Peyer's patch (tissue), 4 donors: ENCODE results near the gene NCF2. TPM values are rescaled to one million over a fixed set of nuclear protein-coding genes. Genes with fewer than 3 reads are reported as not detected.

Source experiments
- DNase-seq, 3 donors: peaks; one replicate each; pipeline ENCODE4 v3.0.0-alpha.2; 2017 to 2019
- H3K27ac ChIP-seq, 4 donors: fragments of 200-600 bp; sonication (generic); one replicate each; pipeline ENCODE4 v1.5.1; 2016 to 2019
- H3K27me3 ChIP-seq, 2 donors: fragments of 200-600 bp; sonication (generic); one replicate each; pipeline ENCODE4 v1.5.1; 2019
- H3K36me3 ChIP-seq, 3 donors: fragments of 200-600 bp; sonication (generic); one replicate each; pipeline ENCODE4 v1.5.1; 2016 to 2019
- H3K4me1 ChIP-seq, 4 donors: fragments of 200-600 bp; sonication (generic); one replicate each; pipeline ENCODE4 v1.5.1; 2016 to 2019
- H3K4me3 ChIP-seq, 4 donors: fragments of 200-600 bp; sonication (generic); 1 replicate in 3 of 4; 2 replicates in 1 of 4; pipeline ENCODE4 v1.5.1; 2016 to 2019; ENCODE audit warnings: mild to moderate bottlenecking in 1 of 4
- H3K9me3 ChIP-seq, 4 donors: fragments of 200-600 bp; sonication (generic); one replicate each; pipeline ENCODE4 v1.5.1; 2016 to 2019; ENCODE audit warnings: mild to moderate bottlenecking in 1 of 4
- POLR2A ChIP-seq, 2 donors: fragments of 450-650 bp; IDR thresholded peaks; one replicate each; pipeline ENCODE4 v1.5.1; 2017; ENCODE audit warnings: antibody characterized with exemption in 2 of 2, mild to moderate bottlenecking in 2 of 2, moderate library complexity in 2 of 2
- total RNA-seq, 4 donors: library from RNA; depleted of rRNA; stranded (reverse); fragments of >200 nt; gene quantifications; one replicate each; pipeline ENCODE4 v1.1.0, GENCODE V29; 2016
- TF ChIP-seq, protein P1 (sequence below), 6 experiments: fragments of 450-650 bp in 4 of 6; fragments of 200-600 bp in 2 of 6; sonication (generic) in 1 of 6; IDR thresholded peaks; one replicate each; pipeline ENCODE4 v1.5.1; 2017 to 2019; ENCODE audit warnings: antibody characterized with exemption in 6 of 6, mild to moderate bottlenecking in 3 of 6, moderate library complexity in 1 of 6

Gene NCF2
- total RNA-seq, 4 donors from 2014 or later = 1.6 to 13.2 (median 5.6) TPM

DNA sequence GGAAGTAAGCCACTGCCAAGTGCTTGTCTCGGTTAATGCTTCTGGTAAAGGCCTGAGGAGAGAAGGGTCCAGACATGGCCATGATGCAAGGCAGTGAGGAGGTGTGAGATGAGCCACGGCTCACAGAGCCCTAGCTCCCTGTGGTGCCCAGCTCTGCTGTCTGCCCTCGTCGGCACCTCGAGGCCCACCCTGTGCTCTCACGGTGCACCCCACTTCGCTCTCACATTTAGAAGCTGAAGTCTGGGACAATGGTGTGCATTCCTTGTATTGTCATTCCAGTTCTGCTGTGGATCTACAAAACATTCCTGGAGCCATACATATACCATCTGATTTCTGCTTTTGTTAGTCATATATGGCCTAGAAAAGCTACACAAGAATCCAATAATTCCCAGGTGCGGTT lies 3.3 kb downstream of the NCF2 start:
- Histone ChIP-seq H3K27ac (no peak overlapping the region), H3K4me3 (no peak overlapping the region), H3K27me3 (no peaks in the 10 kb centered on the region), H3K9me3 (no peaks in the 10 kb centered on the region), H3K36me3 (no peaks in the 10 kb centered on the region), H3K4me1 (peaks cover 0 to 16% (median 4%) of the 10 kb centered on the region in 4 donors)
- TF ChIP-seq, protein P1, sequence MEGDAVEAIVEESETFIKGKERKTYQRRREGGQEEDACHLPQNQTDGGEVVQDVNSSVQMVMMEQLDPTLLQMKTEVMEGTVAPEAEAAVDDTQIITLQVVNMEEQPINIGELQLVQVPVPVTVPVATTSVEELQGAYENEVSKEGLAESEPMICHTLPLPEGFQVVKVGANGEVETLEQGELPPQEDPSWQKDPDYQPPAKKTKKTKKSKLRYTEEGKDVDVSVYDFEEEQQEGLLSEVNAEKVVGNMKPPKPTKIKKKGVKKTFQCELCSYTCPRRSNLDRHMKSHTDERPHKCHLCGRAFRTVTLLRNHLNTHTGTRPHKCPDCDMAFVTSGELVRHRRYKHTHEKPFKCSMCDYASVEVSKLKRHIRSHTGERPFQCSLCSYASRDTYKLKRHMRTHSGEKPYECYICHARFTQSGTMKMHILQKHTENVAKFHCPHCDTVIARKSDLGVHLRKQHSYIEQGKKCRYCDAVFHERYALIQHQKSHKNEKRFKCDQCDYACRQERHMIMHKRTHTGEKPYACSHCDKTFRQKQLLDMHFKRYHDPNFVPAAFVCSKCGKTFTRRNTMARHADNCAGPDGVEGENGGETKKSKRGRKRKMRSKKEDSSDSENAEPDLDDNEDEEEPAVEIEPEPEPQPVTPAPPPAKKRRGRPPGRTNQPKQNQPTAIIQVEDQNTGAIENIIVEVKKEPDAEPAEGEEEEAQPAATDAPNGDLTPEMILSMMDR (IDR thresholded peaks at IDR 0.05) = no peak
- no peak for TF ChIP-seq POLR2A (IDR thresholded peaks at IDR 0.05)
- DNase-seq = no peak

- no peak overlapping the region for H3K27ac ChIP-seq
- no peak for DNase-seq
- no peak overlapping the region for H3K4me3 ChIP-seq
- no peaks in the 10 kb centered on the region for H3K27me3 ChIP-seq
- H3K36me3 ChIP-seq = no peaks in the 10 kb centered on the region
- TF ChIP-seq, protein P1 (IDR thresholded peaks at IDR 0.05) = no peak
- TF ChIP-seq POLR2A (IDR thresholded peaks at IDR 0.05) = no peak
- peaks cover 0 to 16% (median 4%) of the 10 kb centered on the region in 4 donors for H3K4me1 ChIP-seq
- no peaks in the 10 kb centered on the region for H3K9me3 ChIP-seq
Observed at GRCh38 chr1:183586455-183586854, 3.8 kb downstream of the NCF2 start.

DNA sequence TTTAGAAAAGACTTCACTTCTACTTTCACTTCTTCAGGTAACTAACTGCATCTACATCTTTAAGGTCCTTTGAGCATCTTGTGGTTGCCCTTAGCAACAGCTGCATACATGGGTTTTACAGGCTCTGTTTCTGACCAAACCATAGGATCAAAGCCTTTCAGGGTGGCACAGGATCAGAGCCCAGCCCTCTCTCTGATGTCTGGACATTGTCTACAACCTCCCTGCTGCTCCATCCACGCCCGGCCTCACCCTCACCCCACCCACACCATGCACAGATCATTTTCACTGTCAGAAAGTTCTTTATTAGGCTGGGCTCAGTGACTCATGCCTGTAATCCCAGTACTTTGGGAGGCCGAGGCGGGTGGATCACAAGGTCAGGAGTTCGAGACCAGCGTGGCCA lies 5.2 kb downstream of the NCF2 start:
- Histone ChIP-seq H3K27ac (no peak overlapping the region), H3K27me3 (no peaks in the 10 kb centered on the region), H3K4me3 (no peak overlapping the region), H3K36me3 (no peaks in the 10 kb centered on the region), H3K9me3 (no peaks in the 10 kb centered on the region), H3K4me1 (peaks cover 0 to 14% (median 2%) of the 10 kb centered on the region in 4 donors)
- no peak for TF ChIP-seq POLR2A (IDR thresholded peaks at IDR 0.05)
- TF ChIP-seq, protein P1 (IDR thresholded peaks at IDR 0.05) = no peak
- DNase-seq = no peak

DNA sequence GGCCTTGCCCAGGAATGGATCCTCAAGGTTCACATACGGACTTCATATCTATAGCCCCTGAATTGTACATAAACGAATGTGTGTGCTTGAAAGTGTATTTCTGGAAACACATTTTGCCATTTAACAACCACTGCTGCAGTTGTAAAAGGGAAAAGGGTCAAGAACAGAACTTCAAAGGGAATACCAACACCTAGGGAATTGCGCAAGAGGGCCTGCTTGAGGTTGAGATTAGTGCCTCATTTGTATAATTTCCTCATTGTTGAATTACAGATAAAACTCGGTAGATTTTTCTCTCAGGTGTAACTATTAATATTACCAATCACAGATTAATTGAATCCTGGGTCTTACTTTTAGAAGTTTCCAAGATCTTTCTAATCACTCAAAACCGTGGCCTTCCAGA lies 6.1 kb downstream of the NCF2 start:
- no peak for DNase-seq
- Histone ChIP-seq H3K27me3 (no peaks in the 10 kb centered on the region), H3K27ac (no peak overlapping the region), H3K9me3 (no peaks in the 10 kb centered on the region), H3K36me3 (no peaks in the 10 kb centered on the region), H3K4me1 (peaks cover 0 to 10% (median 2%) of the 10 kb centered on the region in 4 donors), H3K4me3 (no peak overlapping the region)
- TF ChIP-seq, protein P1 (IDR thresholded peaks at IDR 0.05) = no peak
- TF ChIP-seq POLR2A (IDR thresholded peaks at IDR 0.05) = no peak

DNA sequence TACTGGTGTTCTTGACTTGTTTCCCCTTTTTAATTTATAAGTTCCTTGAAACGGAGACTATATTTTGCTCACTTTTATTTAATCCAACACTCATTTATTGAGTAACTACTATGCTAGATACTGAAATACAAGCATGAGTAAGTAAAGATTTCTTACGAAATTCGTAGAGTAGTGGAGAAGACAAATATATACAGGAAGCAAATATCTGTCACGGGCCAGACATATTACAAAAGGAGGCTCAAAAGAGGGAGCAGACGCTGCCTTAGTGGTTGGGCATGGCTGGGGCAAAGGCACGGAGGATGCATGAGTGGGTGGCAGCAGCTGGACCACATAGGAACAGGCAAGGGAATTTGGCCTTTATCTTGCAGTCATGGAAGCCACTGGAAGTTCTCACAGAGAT lies 6.8 kb downstream of the NCF2 start:
- Histone ChIP-seq H3K27me3 (no peaks in the 10 kb centered on the region), H3K9me3 (no peaks in the 10 kb centered on the region), H3K4me3 (no peak overlapping the region), H3K4me1 (peaks cover 0 to 7% (median 0%) of the 10 kb centered on the region in 4 donors), H3K27ac (no peak overlapping the region), H3K36me3 (no peaks in the 10 kb centered on the region)
- TF ChIP-seq POLR2A (IDR thresholded peaks at IDR 0.05) = no peak
- TF ChIP-seq, protein P1 (IDR thresholded peaks at IDR 0.05) = no peak
- DNase-seq = no peak
